HG03045 (cell line): ENCODE measurements around the gene SLC37A3.

Experiments
- ATAC-seq: cut with Tn5 transposase; IDR thresholded peaks from one replicate; pipeline ENCODE4 v1.9.1; 2021; ENCODE audit warnings: mild to moderate bottlenecking, moderate library complexity; ENCODE audit not compliant: unreplicated experiment

The SLC37A3 gene

DNA sequence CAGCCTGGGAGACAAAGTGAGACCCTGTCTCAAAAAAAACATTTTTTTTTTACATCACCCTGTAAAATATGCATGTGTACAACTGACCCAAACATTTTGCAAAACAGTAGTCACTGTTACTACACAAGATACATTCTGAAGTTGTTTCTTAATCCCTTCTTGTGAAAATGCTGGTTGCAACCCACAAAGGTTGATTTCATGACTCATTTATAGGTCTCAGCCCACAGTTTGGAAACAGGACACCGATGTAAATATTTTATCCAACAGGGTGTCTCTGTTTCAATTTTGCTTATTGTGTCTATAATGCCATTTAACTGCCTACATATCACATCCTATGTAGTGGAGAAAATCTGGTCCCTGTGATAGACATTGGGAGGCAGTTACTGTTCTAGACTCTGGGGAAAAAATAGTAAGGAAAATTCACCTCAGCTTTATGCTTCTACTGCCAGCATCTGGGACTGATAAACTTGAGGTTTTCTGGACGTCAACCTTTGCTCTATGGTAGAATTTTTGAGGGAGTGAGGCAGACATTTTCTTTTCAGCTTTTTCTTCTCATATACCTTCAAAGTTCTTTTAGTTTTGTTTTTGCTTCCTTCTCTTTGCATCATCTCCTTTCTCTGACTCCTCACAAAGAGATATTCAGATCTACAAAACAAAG, 4.0 kb upstream of the SLC37A3 start:
- ATAC-seq: no peak

DNA sequence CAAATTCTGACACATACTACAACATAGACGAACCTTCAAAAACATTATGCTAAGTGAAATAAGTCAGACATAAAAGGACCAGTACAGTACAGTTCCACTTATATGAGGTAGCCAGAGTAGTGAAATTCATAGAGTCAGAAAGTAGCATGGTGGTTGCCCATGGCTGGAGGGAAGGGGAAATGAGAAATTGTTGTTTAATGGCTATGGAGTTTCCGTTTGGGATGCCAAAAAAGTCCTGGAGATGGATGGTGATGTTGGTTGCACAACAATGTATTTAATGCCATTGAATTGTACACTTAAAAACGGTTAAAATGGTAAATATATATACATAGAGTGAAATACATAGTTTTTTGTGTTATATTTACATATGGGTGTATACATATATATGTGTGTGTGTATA, 2.1 kb upstream of the SLC37A3 start:
- no peak for ATAC-seq

DNA sequence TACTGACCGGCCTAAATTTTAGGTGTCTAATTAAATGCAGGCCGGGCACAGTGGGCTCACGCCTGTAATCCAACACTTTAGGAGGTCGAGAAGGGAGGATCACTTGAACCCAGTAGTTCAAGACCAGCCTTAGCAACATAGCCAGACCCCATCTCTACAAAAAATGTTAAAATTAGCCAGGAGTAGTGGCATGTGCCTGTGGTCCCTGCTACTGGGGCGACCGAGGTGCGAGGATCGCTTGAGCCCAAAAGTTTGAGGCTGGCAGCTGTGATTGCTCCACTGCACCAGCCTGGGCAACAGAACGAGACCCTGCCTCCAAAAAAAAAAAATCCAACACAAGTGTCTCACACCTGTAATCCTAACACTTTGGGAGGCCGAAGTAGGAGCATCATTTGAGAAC, 491 bp upstream of the SLC37A3 start:
- ATAC-seq: no peak

DNA sequence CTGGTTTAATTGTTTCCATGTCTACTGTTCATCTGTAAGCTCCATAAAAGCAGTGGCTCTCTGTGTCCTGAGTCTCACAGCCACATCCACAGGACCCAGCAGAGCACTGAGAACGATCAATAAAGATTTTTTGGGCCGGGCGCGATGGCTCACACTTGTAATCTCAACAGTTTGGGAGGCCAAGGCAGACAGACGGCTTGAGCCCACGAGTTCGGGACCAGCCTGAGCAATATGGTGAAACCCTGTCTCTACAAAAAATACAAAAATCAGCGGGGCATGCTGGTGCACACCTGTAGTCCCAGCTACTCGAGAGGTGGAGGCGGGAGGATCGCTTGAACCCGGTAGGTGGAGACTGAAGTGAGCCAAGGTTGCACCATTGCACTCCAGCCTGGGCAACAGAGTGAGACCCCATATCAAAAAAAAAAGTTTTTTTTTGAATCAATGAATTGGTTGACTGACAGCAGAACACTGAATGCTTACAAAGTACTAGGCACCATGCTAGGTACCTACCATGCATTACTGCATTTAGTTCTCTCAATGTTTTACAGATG, 4.5 kb downstream of the SLC37A3 start:
- no peak for ATAC-seq

DNA sequence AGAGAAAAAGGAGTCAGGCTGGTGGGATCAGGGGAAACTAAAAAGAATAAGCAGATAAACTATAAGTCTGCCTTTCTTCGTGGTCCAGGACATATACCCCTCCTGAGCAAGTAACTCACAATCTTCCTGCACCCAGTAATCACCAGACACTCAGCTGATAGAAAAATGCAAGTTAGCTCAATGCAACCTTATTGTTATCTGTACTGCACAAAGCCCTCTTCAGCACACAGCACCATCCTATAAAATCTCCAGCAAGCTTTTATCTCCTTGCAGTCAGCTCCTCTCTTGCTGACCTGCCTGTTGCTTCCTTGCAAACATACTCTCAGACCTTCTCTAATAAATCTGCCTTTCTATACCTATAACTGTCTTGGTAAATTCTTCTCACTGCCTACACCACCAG, 6.7 kb downstream of the SLC37A3 start:
- ATAC-seq: no peak

DNA sequence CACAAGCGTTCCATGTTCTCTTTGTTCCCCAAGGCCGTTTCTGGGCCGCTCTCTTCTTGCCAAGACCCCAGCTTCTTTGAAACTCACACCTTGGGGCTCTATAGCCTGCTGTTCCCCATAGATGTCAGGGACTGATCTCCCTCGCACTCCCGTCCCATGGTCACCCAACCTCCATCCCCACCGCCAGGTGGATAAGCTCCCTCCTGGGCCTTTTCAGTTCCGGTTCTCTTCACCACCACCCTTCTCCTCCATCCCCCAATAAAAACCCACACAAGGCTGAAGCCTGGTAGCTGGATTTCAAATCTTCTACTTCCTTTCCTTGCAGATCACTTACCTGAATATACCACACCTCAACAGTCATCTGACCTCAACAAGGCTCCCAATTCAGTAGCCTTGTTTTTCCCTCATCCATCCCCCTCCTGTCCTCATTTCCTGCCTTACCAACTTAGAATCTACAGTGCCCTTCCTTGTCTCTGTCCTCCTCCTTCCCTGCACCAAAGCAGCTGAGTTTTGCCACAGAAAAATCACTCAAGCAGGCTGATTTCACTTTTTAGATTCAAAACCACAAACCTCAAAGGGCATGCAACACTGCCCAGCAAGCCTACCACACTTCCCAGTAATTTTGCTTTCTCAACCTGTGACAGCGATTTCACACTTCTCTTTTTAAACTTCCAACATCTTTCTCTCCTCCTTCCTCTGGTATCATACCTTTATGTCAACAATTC, 7.7 kb downstream of the SLC37A3 start:
- ATAC-seq: no peak

DNA sequence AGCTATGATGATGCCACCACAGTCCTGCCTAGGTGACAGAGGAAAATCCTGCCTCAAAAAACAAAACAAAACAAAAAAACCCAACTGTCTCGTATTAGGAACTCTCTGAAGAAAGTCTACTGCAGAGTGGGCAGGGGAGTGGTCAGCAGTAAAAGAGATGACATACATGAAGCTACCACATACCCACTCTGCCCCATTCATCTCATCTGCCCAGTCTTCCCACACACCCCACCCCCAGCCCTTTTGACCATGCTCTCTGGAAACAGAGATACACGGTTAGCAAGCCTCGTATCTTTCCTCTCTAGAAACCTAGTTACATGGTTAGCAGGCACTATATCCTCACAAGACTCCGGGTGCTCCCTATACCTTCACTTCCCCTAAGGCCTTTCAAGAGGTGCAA, 8.3 kb downstream of the SLC37A3 start:
- no peak for ATAC-seq

DNA sequence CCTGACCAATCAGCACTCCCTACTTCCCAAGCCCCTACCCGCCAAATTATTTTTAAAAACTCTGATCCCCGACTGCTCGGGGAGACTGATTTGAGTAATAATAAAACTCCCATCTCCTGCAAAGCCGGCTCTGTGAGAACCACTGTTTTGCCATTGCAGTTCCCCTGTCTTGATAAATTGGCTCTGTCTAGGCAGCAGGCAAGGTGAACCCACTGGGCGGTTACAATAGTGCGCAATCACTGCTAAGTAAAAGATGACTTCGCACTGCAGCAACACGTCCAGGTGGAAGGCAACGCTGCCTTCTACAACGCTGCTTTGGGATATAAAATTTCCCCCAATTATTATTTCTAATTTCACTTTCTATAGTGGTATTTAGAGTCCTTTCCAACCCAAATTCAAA, 8.9 kb downstream of the SLC37A3 start:
- ATAC-seq: no peak

DNA sequence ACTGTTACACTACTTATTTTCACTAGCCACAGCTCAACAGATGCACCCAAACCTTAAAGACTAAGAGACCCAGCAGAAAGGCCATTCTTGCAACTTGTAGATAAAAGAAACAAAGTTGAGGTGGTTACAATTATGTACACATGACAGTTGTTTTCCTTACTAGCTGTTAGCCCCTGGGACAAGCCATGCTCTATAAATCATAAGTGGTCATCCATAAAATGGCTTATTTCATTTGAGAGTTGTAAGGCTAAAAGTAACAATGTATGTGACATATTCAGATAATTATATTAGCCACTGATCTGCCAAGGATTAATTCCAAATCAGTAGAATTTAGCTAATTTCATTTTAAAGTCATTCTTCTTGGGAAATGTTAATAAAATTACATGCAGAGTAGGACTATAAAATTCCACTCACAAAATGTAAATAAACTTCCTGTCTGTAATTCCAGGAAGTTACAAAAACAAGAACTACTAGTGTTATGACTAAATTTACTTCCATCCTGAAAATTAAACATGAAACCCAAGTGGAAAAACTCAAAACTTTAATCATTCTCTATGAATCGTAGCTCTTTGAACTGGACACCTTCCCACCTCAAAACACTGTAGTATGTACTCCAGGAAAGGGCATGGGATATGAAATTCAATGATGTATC, 13.3 kb downstream of the SLC37A3 start:
- ATAC-seq: no peak

DNA sequence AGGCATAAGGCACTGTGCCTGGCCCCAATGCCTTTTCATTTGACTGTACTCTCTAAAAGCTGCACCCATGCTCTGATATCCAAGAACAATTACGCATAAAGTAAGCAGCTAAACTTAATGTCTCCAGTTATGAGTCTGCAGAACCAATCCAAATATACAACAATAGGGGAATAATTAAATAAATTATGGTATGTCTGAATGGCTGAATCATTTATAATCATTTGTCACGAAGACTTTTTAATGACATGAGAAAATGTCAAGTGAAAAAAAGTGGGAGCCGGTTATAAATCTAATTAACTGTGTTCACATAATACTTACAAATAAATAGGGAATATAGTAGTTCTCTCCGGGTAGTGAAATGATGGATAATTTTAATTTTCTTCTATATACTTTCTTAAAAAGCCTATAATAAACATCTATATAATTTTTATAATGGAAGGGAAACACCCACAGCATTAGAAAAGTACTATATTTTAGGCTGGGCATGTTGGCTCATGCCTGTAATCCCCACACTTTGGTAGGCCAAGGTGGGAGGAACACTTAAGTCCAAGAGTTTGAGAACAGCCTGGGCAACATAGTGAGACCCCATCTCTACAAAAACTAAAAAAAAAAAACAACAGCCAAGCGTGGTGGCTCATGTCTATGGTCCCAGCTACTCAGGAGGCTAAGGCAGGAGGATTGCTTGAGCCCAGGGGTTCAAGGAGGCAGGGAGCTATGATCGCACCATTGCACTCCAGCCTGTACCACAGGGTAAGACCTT, 14.2 kb downstream of the SLC37A3 start:
- no peak for ATAC-seq

DNA sequence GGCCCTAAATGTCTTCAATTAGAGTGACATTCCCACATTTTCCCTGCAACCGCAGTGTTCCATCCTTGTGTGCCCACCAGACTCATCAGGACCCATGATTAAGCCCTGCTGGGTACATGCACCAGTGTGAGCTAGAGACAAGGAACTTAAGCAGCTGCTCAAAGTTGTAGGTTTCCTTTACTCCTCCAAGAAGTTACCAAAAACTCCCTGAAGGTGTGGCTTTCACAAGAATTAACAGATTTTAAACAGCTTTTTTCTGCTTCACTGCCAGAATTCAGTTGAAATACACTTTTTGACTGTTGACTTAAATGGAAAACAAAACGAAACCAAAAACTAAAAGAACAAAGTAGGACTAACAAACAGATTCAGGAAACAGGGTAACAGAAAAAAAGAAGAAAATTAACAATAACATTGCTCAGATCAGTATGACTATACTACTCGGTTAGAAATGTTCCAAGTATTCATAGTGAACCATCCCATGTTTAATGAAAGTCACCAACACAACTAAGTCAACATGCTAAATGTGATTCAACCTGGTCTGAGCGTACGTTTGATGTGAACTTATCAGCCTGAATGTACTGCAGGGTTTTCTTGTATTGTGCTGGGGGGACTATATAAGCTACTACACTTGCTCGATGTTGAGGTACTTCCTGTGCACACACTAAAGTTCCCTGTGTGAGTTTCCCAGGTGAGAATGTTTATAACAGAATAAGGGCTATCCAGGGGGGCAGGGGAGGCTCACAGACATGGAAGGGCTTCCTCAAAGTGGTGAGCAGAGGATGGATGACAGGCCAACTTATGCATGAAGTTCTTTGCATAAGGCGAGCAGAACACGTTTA, 22.2 kb downstream of the SLC37A3 start:
- no peak for ATAC-seq

DNA sequence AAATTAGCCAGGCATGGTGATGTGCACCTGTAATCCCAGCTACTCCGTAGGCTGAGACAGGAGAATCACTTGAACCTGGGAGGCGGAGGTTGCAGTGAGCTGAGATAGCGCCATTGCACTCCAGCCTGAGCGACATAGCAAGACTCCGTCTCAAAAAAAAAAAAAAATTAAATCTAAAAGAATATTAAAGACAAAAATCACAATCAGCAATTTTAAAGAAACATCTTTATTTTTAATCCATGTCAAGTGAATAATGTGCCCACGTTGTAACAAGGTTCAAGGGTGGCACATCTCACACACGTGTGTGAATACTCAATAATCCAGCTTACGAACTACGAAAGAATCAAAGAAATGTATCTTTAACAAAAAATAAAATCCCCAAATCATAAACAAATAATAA, 23.0 kb downstream of the SLC37A3 start:
- no peak for ATAC-seq

DNA sequence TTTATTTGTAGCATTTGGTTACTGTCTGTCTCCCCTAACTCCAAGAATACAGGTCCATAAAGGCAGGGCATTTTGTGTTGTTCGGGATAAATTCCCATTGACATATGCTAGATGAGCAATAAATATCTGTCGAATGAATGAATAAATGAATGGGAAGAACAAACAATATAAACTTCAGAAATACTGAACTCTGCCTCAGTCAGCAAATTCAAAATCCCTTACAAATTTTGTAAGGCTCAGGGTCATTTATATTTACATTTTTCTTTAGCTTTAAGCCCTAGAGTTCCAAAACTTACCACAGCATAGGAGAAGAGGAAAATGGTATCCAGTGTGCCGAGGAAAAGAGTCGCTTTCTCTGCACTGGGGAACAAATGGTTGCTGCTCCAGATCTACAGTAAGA, 29.0 kb downstream of the SLC37A3 start:
- ATAC-seq: no peak

DNA sequence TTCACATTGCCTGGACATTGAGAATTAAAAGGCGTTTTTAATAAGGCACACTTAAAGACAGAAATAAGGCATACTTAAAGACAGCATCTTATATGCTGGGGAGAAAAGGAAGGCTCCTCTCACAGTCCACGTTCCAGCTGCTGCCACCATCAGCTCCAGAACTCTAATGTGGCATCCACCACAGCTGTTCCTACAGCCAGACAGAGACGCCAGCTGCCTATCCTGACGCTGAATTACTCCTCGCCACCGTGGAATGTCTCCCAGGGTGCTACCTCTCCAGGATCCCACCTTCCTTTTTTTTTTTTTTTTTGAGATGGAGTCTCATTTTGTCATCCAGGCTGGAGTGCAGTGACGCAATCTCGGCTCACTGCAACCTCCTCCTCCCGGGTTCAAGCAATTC, 30.8 kb downstream of the SLC37A3 start:
- ATAC-seq: no peak

DNA sequence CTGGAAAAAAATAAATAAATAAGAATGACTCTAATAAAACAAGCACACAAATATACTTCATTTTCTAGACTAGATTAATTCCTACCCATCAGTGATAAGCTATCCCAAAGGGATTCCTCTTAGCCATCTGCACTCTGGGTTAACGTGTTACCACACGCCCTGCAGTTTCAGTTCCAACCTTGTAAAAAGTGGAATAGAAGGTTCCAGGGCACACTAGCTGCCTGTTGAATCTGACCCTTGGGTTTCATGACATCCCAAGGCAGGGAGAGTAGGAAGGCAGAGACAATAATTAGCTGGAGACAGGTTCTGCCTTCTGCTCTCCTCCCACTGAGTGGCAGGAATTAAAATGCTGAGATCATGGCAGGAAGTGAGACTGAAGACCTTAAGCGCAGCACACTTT, 33.5 kb downstream of the SLC37A3 start:
- ATAC-seq: no peak

DNA sequence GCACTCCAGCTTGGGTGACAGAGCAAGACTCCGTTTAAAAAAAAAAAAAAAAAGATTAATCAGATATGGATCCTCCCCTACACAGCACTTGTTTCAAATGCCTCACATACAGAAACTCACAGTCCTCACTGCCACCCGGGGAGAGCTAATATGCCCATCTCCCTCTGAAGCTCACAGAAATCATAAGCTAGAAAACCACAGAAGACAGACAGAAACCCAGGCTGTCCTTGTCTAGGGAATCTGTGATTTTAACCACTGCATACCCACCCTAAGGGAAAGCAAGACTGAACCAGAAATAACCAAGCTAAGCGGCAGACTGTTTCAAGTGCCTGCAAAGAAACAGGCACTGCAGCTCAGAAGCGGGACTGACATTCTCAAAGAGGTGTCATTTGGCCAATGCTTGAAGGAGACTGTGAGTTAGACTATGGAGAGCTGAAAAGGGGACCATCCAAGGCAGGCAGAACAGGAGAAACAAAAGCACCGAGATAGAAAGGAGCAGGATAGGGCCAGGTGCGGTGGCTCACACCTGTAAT, 37.6 kb downstream of the SLC37A3 start:
- ATAC-seq: no peak

DNA sequence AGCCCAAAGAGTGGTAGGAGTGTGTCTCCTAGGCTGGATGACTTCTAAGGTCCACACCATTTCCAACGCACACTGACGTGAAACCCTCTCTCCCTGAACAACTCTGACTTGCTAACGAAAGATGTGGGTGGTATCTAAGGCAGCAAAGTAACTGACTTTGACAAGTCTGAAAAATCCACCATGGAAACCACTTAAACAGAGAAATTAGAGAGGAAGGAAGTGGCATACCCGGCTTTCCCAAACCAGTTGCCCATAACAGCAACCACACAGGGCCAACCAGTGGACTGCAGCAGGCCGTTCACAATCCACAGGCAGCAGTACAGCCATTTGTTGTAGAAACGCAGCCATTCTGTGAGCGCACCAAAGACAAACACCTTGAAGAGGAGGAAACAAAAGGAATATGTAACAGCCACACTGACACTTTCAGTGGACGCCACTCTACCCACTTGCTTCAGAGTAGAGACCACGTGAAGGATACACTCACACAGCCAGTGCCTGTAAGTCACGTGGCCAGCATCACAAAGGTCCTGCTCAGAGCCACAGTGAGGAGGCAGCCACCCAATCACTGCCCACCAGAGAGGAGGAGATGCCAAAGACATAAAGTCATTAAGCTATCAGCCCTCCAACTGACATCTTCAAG, 39.8 kb downstream of the SLC37A3 start:
- ATAC-seq: peak; percentile 35

DNA sequence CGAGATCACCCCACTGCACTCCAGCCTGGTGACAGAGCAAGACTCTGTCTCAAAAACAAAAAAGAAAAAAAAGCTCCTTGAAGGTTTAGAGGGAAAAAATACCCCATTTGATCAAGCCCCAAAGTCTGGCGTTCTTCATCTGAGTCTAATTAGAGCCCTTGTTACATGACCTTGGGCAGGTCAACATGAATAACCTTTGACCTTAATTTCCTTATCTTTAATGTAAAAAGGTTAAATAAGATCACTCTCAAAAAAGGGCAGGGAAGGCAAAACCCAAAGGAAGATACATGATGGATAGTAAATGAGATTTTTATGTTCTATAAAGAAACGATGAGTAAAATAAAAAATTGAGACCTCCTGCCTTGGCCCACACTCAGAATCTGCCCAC, 40.3 kb downstream of the SLC37A3 start:
- no peak for ATAC-seq

DNA sequence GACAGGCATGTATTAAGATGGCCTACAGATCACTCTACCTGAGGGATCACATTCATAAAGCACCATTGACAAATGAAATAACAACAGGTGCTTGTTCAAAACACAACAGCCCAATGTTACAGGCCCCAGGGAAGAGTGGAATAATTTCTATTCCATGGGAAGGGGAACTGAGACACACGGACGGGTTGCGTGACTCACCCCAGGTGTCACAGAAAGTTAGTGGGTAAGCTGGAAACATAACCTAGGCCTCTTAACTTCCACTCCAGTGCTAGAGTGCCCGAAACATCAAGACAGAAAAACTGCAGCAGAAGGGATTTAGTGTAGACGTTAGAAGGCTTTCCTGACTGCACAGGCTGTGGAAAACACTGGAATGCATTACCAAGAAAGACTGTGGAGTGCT, 48.3 kb downstream of the SLC37A3 start:
- no peak for ATAC-seq
